Right lung (tissue), 5 donors: ENCODE results near the gene TUBB4A. TPM values are rescaled to one million over a fixed set of nuclear protein-coding genes. Genes with fewer than 3 reads are reported as not detected.
"Not testable (repeated sequence)": the region's sequence is repeated elsewhere in the genome, so short reads cannot be mapped to it uniquely, and the experiment has no call there.

Source experiments
- DNase-seq, 2 donors: peaks; one replicate each; pipeline ENCODE4 v3.0.0-alpha.2; 2013
- polyA plus RNA-seq, 5 donors: library from polyadenylated mRNA; unstranded; fragments of 120-200 nt; gene quantifications; one replicate each; pipeline versions ENCODE4 v1.2.1 to v1.2.3, GENCODE V29; 2013; ENCODE audit warnings: inconsistent platforms in 1 of 5, low replicate concordance in 1 of 5; ENCODE audit not compliant: insufficient read length in 5 of 5, insufficient read depth in 1 of 5

TUBB4A gene
- polyA plus RNA-seq, 5 donors, result 2.3 to 6.8 (median 3.4) TPM

GRCh38 chr19:6527893-6528543 lies 25.9 kb upstream of the TUBB4A start:
- no peak for DNase-seq

- DNase-seq, result peak; percentile 67 to 73
Measured at GRCh38 chr19:6524311-6524710, 22.2 kb upstream of the TUBB4A start.

GRCh38 chr19:6522712-6523111 lies 20.6 kb upstream of the TUBB4A start:
- no peak for DNase-seq

- no peak for DNase-seq
Measured at GRCh38 chr19:6521718-6522646, 19.9 kb upstream of the TUBB4A start.

GRCh38 chr19:6519289-6519688 lies 17.2 kb upstream of the TUBB4A start:
- DNase-seq, result no peak

- no peak for DNase-seq
Measured at GRCh38 chr19:6518145-6518911, 16.2 kb upstream of the TUBB4A start.

- peak; percentile 81 to 82 for DNase-seq
Measured at GRCh38 chr19:6516659-6517291, 14.7 kb upstream of the TUBB4A start.

GRCh38 chr19:6516018-6516658 lies 14.0 kb upstream of the TUBB4A start:
- DNase-seq, result peak; percentile 85 to 88

GRCh38 chr19:6514926-6515544 lies 12.9 kb upstream of the TUBB4A start:
- DNase-seq, result no peak

- no peak for DNase-seq
Measured at GRCh38 chr19:6514089-6514488, 12.0 kb upstream of the TUBB4A start.

GRCh38 chr19:6510618-6511017 lies 8.5 kb upstream of the TUBB4A start:
- no peak for DNase-seq

- DNase-seq, result no peak
Measured at GRCh38 chr19:6509118-6509971, 7.2 kb upstream of the TUBB4A start.

GRCh38 chr19:6508028-6508771 lies 6.1 kb upstream of the TUBB4A start:
- not testable (repeated sequence) for DNase-seq

GRCh38 chr19:6503407-6504201 lies 1.5 kb upstream of the TUBB4A start:
- DNase-seq, result no peak

- DNase-seq, result no peak
Measured at GRCh38 chr19:6500837-6501739, 1.0 kb downstream of the TUBB4A start.

GRCh38 chr19:6499052-6499790 lies 2.9 kb downstream of the TUBB4A start:
- DNase-seq, result no peak
